GM12865 (cell line): Measurements from ENCODE around the gene GRID2IP.
A peak's percentile ranks its signal among the peaks of the same experiment; 100 is the strongest.

Experiments
- DNase-seq: peaks from one replicate; pipeline ENCODE4 v3.0.0; 2010; ENCODE audit warnings: low read depth
- H3K4me3 ChIP-seq: 2 replicates; pipeline ENCODE4 v1.5.1; 2011; ENCODE audit warnings: mild to moderate bottlenecking, low read depth, low read length, control low read depth
- CTCF ChIP-seq: IDR thresholded peaks from 2 replicates; pipeline ENCODE4 v1.5.1; 2011; ENCODE audit warnings: low read length, control low read depth, low read depth, inconsistent platforms; ENCODE audit not compliant: insufficient read depth; ENCODE audit errors: missing control alignments

Gene GRID2IP

GRCh38 chr7:6558837-6559236, 7.6 kb upstream of the GRID2IP start:
- H3K4me3 ChIP-seq: no peak overlapping the region
- DNase-seq: peak; percentile 47
- TF ChIP-seq CTCF: peak; percentile 47

- TF ChIP-seq CTCF: peak; percentile 33
- DNase-seq: no peak
- no peak overlapping the region for H3K4me3 ChIP-seq
Observed at GRCh38 chr7:6556196-6556595, 4.9 kb upstream of the GRID2IP start.

GRCh38 chr7:6554848-6555247, 3.6 kb upstream of the GRID2IP start:
- TF ChIP-seq CTCF: no peak
- no peak for DNase-seq
- H3K4me3 ChIP-seq: no peak overlapping the region

GRCh38 chr7:6553448-6554044, 2.3 kb upstream of the GRID2IP start:
- no peak for DNase-seq
- no peak overlapping the region for H3K4me3 ChIP-seq
- no peak for TF ChIP-seq CTCF

- TF ChIP-seq CTCF: no peak
- no peak for DNase-seq
- no peak overlapping the region for H3K4me3 ChIP-seq
Observed at GRCh38 chr7:6547400-6547799, 3.9 kb downstream of the GRID2IP start.

GRCh38 chr7:6546498-6547251, 4.6 kb downstream of the GRID2IP start:
- no peak overlapping the region for H3K4me3 ChIP-seq
- TF ChIP-seq CTCF: no peak
- DNase-seq: no peak

- no peak for DNase-seq
- no peak for TF ChIP-seq CTCF
- H3K4me3 ChIP-seq: no peak overlapping the region
Observed at GRCh38 chr7:6545398-6546126, 5.7 kb downstream of the GRID2IP start.
